Activated CD8-positive, alpha-beta memory T cell treated with anti-CD3 and anti-CD28 coated beads, Interleukin-2, amount 50 U/mL, for 1 hour (primary cell): Measurements from ENCODE around the gene PHLPP1.
"Not testable (repeated sequence)": the region's sequence is repeated elsewhere in the genome, so short reads cannot be mapped to it uniquely, and the experiment has no call there.

Experiments
- DNase-seq: peaks from one replicate; pipeline ENCODE4 v3.0.0-alpha.2; 2020; ENCODE audit errors: extremely low read depth

The PHLPP1 gene

GRCh38 chr18:62715436-62715758 lies at the start of gene PHLPP1:
Gene PHLPP1 (plus strand): TSS chr18:62715541. CDS start chr18:62715684, 143 bp downstream.
- DNase-seq = no peak

GRCh38 chr18:62669225-62669624 lies 46.1 kb upstream of the PHLPP1 start:
- DNase-seq = no peak

- no peak for DNase-seq
Observed at GRCh38 chr18:62670573-62670972, 44.8 kb upstream of the PHLPP1 start.

DNA sequence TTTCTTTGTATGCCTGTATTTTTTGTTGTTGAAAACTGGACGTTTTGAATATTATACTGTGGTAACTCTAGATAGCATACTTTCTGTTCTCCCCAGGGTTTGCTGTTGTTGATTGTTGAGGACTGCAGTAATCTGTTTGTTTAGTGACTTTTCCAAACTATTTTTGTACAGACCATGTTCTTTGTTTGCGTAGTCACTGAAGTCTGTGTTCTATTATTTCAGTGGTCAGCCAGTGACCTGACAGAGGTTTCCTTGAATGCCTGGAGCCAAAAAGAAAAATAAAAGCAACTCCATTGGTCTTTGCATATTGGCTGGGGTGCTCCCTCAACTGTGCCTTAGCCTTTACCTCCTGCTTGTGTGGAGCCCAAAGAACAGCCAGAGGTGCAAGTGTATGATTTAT lies 42.7 kb upstream of the PHLPP1 start:
- DNase-seq = no peak

- DNase-seq = no peak
Observed at GRCh38 chr18:62678847-62679485, 36.4 kb upstream of the PHLPP1 start.

DNA sequence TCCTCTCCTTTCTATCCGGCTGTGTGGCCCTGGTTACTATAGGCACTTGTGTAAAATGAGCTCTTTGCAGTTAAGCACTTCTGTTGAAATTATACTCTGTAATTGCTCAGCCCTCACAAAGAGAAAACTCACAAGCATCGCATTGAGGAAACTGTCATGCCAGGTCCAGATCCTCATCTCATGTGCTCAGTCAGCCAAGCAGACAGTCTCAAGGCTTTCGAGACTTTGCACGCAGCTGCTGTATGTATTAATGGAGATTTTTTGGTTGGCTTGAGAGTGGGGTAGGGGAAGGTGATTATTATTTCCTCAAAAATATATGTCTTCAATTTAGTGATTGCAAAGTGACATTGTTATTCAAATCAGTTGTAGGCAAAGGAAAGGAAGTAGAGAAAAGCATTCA lies 33.0 kb upstream of the PHLPP1 start:
- no peak for DNase-seq

DNA sequence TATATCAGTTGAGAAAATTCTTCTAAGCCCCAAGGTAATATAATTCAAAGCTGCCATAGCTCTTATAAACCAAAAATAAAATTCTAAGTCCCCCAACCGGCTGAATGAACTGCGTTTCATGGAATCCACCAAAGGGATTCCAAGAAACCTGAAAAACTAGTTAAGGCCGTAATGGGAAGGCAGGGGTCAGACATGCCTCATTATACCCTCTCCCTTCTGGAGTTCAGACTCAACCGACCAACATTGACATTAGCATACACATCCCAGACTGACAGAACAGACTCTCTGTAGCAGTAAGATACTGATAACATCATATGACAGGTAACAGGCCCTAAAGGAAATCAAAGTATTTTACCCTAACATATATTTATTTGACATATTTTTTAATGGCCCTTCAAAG lies 31.4 kb upstream of the PHLPP1 start:
- DNase-seq = no peak

- no peak for DNase-seq
Observed at GRCh38 chr18:62688743-62689317, 26.5 kb upstream of the PHLPP1 start.

DNA sequence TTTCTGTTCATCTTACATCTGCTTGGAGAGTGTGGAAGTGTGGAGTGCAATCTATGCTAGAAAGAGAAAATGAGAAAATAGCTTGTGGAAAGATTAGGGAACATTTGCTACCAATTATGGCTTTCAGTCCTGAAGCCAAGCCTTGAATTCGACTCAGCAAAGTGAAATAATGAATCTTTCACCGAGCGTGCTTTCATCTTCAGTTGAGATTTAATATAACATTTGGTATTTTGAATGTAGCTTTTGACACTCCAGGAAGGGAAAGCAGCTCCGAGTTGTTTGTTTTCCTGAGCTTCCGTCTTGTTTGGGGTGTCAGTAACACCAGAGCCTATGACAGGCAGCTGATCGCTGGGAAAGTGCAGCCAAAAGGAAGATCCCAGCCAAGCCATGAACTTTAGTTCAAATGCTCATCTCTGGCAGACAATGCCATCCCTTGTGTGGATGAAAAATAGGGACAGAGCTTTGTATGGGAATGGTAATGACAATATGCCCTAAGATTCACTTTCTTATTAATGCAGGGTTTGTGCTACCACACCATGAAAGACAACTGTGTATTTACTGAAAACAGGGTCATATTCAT lies 25.0 kb upstream of the PHLPP1 start:
- DNase-seq = no peak

DNA sequence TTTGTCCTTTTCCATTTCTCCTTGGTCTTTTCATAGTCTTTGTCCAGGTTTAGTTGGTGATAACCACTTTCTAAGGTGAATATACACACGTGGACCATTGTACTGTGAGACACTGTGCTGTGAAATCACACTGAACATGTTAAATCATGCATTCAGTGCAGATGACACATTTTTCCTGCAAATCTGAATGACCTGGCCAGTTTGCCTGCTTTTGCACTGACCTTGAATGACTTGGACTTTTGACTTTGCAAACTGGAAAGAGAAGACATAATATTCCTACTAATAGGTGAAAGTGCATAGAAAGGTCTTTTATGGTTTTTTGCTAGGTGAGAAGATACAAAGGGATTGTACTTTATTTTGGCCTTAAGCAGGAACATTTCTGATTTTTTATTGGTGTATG lies 21.7 kb upstream of the PHLPP1 start:
- no peak for DNase-seq

GRCh38 chr18:62697636-62698035 lies 17.7 kb upstream of the PHLPP1 start:
- DNase-seq = no peak

DNA sequence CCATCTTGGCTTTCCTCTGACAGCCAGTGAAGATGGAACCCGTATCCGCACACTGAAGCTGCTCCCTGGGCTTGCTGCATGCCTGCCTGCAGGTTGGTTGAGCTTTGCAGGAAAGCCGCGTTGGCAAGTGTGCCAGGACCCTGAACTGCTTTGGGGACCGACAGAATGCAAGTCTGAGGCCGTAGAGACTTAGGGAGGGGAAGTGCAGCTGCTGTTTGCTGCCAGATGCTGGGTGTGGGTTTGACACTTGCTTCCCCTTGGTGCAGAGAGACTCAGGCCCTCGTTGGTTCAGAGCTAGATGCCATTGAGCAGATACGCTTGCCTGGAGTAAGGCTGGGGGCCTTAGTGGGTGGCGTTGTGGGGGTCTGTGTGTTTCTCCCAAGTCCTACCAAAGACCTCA lies 13.1 kb upstream of the PHLPP1 start:
- DNase-seq = no peak

DNA sequence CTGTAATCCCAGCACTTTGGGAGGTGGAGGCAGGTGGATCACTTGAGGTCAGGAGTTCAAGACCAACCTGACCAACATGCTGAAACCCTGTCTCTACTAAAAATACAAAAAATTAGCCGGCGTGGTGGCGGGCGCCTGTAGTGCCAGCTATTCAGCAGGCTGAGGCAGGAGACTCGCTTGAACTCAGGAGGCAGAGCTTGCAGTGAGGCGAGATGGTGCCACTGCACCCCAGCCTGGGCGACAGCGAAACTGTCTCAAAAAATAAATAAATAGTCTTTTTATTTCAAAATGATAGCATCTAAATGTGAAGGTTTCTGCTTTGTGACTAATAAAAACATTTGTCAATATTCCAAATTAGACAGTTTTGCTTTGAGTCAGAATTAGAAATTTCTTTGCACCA lies 8.5 kb upstream of the PHLPP1 start:
- DNase-seq = not testable (repeated sequence)

DNA sequence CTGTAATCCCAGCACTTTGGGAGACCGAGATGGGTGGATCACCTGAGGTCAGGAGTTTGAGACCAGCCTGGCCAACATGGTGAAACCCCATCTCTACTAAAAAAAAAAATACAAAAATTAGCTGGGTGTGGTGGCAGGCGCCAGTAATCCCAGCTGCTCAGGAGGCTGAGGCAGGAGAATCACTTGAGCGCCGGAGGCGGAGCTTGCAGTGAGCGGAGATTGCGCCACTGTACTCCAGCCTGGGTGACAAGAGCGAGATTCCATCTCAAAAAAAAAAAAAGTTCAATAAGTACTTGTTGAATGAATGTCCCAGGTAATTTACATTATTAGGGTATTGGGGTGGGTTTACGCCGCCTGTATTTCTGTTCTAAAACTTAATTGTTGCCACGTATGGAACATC lies 5.4 kb upstream of the PHLPP1 start:
- DNase-seq = not testable (repeated sequence)

GRCh38 chr18:62710417-62710816 lies 4.9 kb upstream of the PHLPP1 start:
- DNase-seq = no peak

DNA sequence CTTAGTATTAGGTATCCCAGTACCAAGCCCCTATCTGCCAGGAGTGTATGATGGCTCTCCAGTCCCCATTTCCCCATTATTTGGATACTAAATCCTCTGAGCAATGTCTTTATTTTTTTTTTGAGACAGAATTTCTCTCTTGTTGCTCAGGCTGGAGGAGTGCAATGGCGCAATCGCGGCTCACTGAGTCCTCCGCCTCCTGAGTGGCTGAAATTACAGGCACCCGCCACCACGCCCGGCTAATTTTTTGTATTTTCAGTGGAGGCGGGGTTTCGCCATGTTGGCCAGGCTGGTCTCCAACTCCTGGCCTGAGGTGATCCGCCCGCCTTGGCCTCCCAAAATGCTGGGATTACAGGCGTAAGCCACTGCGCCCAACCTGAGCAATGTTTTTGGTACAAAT lies 3.6 kb upstream of the PHLPP1 start:
- DNase-seq = no peak

- DNase-seq = no peak
Observed at GRCh38 chr18:62713651-62714247, 1.6 kb upstream of the PHLPP1 start.

DNA sequence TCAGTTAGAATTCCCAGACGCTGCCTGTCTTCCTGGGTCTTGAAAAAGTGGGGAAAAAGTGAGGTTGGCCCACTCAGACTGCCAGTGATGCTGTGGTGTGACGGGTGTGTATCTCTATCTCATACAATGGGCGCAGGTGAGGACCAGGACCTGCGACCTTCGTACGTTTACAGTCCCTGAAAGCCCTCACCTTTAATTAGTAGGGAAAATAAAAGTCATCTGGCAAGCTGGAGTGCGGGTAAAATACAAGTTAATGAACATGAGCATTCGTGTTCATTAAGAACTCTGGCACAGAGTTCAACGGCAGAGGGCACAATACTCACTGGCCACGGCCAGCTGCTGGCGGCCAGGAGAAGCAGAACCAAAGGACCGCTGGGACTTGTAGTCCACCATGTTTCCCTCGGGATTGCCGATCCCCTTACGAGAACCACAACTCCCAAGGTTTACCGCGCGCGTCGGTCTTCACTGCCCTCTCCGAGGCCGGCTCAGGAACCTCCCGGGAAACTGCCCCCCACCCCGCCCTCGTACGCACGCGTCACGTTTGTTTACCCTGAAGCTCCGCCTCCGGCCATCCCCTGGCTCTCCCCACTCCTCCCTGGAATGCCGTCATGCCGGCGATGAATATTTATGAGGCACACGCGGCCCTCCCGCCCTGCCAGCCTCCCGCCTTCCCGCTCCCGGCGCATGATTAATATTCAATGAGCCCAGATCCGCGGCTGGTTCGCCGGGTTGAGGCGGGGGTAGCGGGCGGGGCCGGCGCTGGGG lies 488 bp upstream of the PHLPP1 start:
- DNase-seq = peak; percentile 80

DNA sequence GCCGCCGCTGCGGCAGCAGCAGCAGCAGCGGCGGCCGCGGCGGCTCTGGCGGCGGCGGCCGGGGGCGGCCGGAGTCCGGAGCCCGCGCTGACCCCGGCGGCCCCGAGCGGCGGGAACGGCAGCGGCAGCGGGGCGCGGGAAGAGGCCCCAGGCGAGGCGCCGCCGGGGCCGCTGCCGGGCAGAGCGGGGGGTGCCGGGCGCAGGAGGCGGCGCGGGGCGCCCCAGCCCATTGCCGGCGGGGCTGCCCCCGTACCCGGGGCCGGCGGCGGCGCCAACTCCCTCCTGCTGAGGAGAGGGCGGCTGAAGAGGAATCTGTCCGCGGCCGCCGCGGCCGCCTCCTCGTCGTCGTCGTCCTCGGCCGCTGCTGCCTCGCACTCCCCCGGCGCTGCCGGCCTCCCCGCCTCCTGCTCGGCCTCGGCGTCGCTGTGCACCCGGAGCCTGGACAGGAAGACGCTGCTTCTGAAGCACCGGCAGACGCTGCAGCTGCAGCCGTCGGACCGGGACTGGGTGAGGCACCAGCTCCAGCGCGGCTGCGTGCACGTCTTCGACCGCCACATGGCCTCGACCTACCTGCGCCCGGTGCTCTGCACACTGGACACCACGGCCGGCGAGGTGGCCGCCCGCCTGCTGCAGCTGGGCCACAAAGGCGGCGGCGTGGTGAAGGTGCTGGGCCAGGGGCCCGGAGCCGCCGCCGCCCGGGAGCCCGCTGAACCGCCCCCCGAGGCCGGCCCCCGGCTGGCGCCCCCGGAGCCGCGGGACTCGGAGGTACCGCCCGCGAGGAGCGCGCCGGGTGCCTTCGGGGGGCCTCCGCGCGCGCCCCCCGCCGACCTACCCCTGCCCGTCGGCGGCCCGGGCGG lies 646 bp downstream of the PHLPP1 start:
- no peak for DNase-seq

GRCh38 chr18:62716619-62717168 lies 1.4 kb downstream of the PHLPP1 start:
- no peak for DNase-seq

DNA sequence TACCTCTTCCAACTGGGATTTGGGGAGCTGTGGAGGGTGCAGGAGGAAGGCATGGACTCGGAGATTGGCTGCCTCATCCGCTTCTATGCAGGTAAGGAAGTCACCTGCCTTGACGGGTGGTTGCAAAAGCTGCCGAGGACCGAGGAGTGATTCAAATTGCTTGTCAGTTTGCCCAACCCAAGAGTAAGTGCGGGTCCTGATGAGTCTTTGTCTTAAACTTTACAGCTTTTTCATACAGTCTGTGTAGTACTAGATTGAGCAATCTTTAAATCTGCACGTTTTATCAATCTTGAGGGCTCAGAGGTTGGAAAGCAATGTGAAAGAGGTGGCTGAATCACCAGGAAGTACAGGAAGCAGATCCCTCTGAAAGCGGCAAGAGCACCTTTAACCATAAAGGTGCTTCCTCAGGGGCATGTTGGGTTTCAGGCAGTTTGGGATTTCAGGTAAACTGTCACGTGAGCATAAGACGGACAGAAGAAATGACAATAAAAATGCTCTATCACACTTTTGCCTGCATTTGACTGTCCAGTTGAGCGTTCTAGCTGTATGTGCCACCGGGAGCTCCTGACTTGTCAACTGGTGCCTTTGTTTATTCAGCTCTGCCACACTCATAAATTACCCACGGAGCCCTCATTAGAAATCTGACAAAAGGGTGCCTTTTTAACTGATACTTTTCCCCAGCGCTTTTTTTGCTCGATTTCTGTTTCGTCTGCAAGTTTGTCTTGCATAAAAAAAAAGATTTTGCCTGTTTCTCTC lies 2.0 kb downstream of the PHLPP1 start:
- no peak for DNase-seq
